Heart right ventricle (tissue), 16 donors: ENCODE results near the gene MPRIP. TPM values are rescaled to one million over a fixed set of nuclear protein-coding genes. Genes with fewer than 3 reads are reported as not detected.

Experiments
- ATAC-seq, 8 donors: fragments of 200-7000 bp; cut with Tn5 transposase; one replicate each; pipeline ENCODE4 v1.9.1; 2020; ENCODE audit warnings: mild to moderate bottlenecking in 8 of 8, moderate library complexity in 8 of 8, moderate number of reproducible peaks in 1 of 8
- DNase-seq, 2 donors: peaks; one replicate each; pipeline ENCODE4 v3.0.0-alpha.2; 2020
- H3K27ac ChIP-seq, 10 donors: fragments of 200-600 bp; sonication (generic) in 2 of 10; one replicate each; pipeline versions ENCODE4 v1.5.0 to v1.8.0; 2020 to 2022; ENCODE audit warnings: mild to moderate bottlenecking in 3 of 10
- H3K27me3 ChIP-seq, 7 donors: fragments of 200-600 bp; one replicate each; pipeline ENCODE4 v1.8.0; 2021 to 2022; ENCODE audit warnings: mild to moderate bottlenecking in 2 of 7
- H3K36me3 ChIP-seq, 9 donors: fragments of 200-600 bp; sonication (generic) in 1 of 9; one replicate each; pipeline versions ENCODE4 v1.5.0 to v1.8.0; 2020 to 2022; ENCODE audit warnings: mild to moderate bottlenecking in 2 of 9
- H3K4me1 ChIP-seq, 9 donors: fragments of 200-600 bp; sonication (generic) in 1 of 9; one replicate each; pipeline versions ENCODE4 v1.5.0 to v1.8.0; 2020 to 2022; ENCODE audit warnings: mild to moderate bottlenecking in 4 of 9
- H3K4me3 ChIP-seq, 10 donors: fragments of 200-600 bp; sonication (generic) in 2 of 10; one replicate each; pipeline versions ENCODE4 v1.5.0 to v1.8.0; 2020 to 2022; ENCODE audit warnings: mild to moderate bottlenecking in 7 of 10, moderate library complexity in 2 of 10
- H3K9me3 ChIP-seq, 11 donors: fragments of 200-600 bp in 10 of 11; sonication (generic) in 2 of 11; one replicate each; pipeline versions ENCODE4 v1.5.0 to v1.8.0; 2013 to 2022; ENCODE audit warnings: mild to moderate bottlenecking in 2 of 11, control low read depth in 1 of 11, moderate library complexity in 1 of 11
- CTCF ChIP-seq, 9 donors: fragments of 200-600 bp; sonication (generic) in 2 of 9; IDR thresholded peaks; one replicate each; pipeline versions ENCODE4 v1.5.0 to v1.8.0; 2021 to 2022; ENCODE audit warnings: antibody characterized with exemption in 9 of 9, mild to moderate bottlenecking in 5 of 9, moderate library complexity in 1 of 9
- WGBS, 2 donors: extraction: QIAGEN DNeasy Blood & Tissue Kit; methylation state at CpG; one replicate each; pipeline ENCODE4 v1.1.7; 2013; ENCODE audit warnings: inconsistent platforms in 1 of 2; 5-methylcytosine and 5-hydroxymethylcytosine counted together
- intact Hi-C, 10 donors: fragments of 100-400 bp; cut with DNase I; formaldehyde crosslinking; loops; one replicate each; pipeline versions ENCODE4 v1.11.1 to v1.14.2; 2022
- polyA plus RNA-seq, 2 donors: library from polyadenylated mRNA; stranded (reverse); fragments of 200-250 nt; gene quantifications; one replicate each; pipeline ENCODE4 v1.2.3, GENCODE V29; 2013
- total RNA-seq, 10 donors: library from RNA; stranded (reverse); fragmentation: NEBNext Ultra II Directional in 3 of 10; extraction: Animal tissue kit (Norgen Biotek cat#: 25700) in 3 of 10; gene quantifications; one replicate each; pipeline versions ENCODE4 v1.2.1 to v1.2.4, GENCODE V29; 2021 to 2023
- donor health status: Arrhythmogenic right ventricular cardiomyopathy.
- donor health status: ischemic (EF 13 %, LVEDD 7.1; RV severe dilation, severe dysfunction).
- donor health status: healthy with polysubstance abuse.
- donor health status: DM: no; HTN: yes; CAD: no.
- donor health status: DM: no; HTN: no; CAD: no.
- donor health status: ischemic (EF 25% LVEDD 6.9; RV normal size, moderate dysfunction).
- donor health status: ischemic (EF 25% LVEDD 5.7; RV mildly dilated, moderate dysfunction).
- donor health status: healthy.
- donor health status: DM: yes; HTN: yes; CAD: no.
- donor health status: Ischemic cardiomyopathy.
- donor health status: ischemic (EF 35%, LVEDD 5.7; RV mildly dilated, moderate dysfunction).
- donor health status: nonischemic (EF 11% LVEDD 7.7; RV severe dilation, severe dysfunction).
- donor health status: DM: yes; HTN: yes; CAD: no.
- donor health status: PGD.
- donor health status: ischemic (EF 29% LVEDD 5.4; RV normal size, mild dysfunction).
- donor health status: nonischemic (EF 23%, LVEDD 6.1; RV moderate dilation, normal function).

MPRIP gene
- total and polyA plus RNA-seq, 12 donors, result 225 to 409 (median 321) TPM

GRCh38 chr17:17050346-17051345, 8.4 kb downstream of the MPRIP start:
- TF ChIP-seq CTCF (IDR thresholded peaks at IDR 0.05), result no peak
- H3K9me3 ChIP-seq, result no peaks in the 10 kb centered on the region
- no peak overlapping the region for H3K4me3 ChIP-seq
- DNase-seq (no peak), ATAC-seq (no peak)
- WGBS, 2 donors, result 88 to 92% methylated on average over 15 of the region's 15 CpGs
- H3K27ac ChIP-seq, result peak overlapping the region in 6 of 10 donors; percentile 52 to 90 (median 76)
- H3K4me1 ChIP-seq, result peaks cover 49 to 100% (median 93%) of the 10 kb centered on the region in 9 donors
- intact Hi-C loops, result loop anchor here in 1 of 10 donors (5.0 kb wide), 1 partner anchor 47 kb away; no protein-coding TSS in a partner anchor
- H3K27me3 ChIP-seq, result no peaks in the 10 kb centered on the region
- H3K36me3 ChIP-seq, result peaks cover 0 to 9% (median 0%) of the 10 kb centered on the region in 9 donors

- Histone ChIP-seq H3K9me3 (no peaks in the 10 kb centered on the region), H3K27me3 (no peaks in the 10 kb centered on the region), H3K27ac (peak overlapping the region in 9 of 10 donors; percentile 29 to 90 (median 71)), H3K36me3 (peaks cover 0 to 9% (median 0%) of the 10 kb centered on the region in 9 donors), H3K4me1 (peaks cover 53 to 100% (median 93%) of the 10 kb centered on the region in 9 donors), H3K4me3 (no peak overlapping the region)
- intact Hi-C loops, result loop anchor here in 1 of 10 donors (5.0 kb wide), 1 partner anchor 46 kb away; no protein-coding TSS in a partner anchor
- WGBS, 2 donors, result 71 to 77% methylated on average over 6 of the region's 6 CpGs
- DNase-seq (no peak), ATAC-seq (no peak)
- TF ChIP-seq CTCF (IDR thresholded peaks at IDR 0.05), result no peak
Measured at GRCh38 chr17:17051380-17051779, 9.1 kb downstream of the MPRIP start.

GRCh38 chr17:17051791-17052461, 9.7 kb downstream of the MPRIP start:
- Histone ChIP-seq H3K27me3 (no peaks in the 10 kb centered on the region), H3K4me3 (peak overlapping the region in 1 of 10 donors; percentile 13), H3K4me1 (peaks cover 53 to 100% (median 94%) of the 10 kb centered on the region in 9 donors), H3K36me3 (peaks cover 0 to 11% (median 0%) of the 10 kb centered on the region in 9 donors), H3K9me3 (no peaks in the 10 kb centered on the region), H3K27ac (peak overlapping the region in 9 of 10 donors; percentile 29 to 90 (median 71))
- ATAC-seq (peak; percentile 22 to 50 (median 29)), DNase-seq (no peak)
- no peak for TF ChIP-seq CTCF (IDR thresholded peaks at IDR 0.05)
- intact Hi-C loops, result loop anchor here in 1 of 10 donors (5.0 kb wide), 1 partner anchor 45 kb away; no protein-coding TSS in a partner anchor
- WGBS, 2 donors, result 41 to 45% methylated on average over 10 of the region's 10 CpGs
